Transverse colon (tissue), 4 donors: ENCODE results near the gene AGTR1. TPM values are rescaled to one million over a fixed set of nuclear protein-coding genes. Genes with fewer than 3 reads are reported as not detected.

Experiments used
- DNase-seq: peaks from one replicate; pipeline ENCODE4 v3.0.0-alpha.2; 2019
- H3K27ac ChIP-seq, 4 donors: fragments of 200-600 bp; sonication (generic); 2 replicates each; pipeline ENCODE4 v1.5.1; 2016 to 2018; ENCODE audit warnings: inconsistent platforms in 4 of 4
- H3K27me3 ChIP-seq: fragments of 200-600 bp; sonication (generic); 2 replicates; pipeline ENCODE4 v1.5.1; 2017; ENCODE audit warnings: inconsistent platforms
- H3K36me3 ChIP-seq, 4 donors: fragments of 200-600 bp; sonication (generic); 2 replicates each; pipeline ENCODE4 v1.5.1; 2017 to 2019; ENCODE audit warnings: inconsistent platforms in 4 of 4
- H3K4me1 ChIP-seq, 4 donors: fragments of 200-600 bp; sonication (generic); 2 replicates each; pipeline ENCODE4 v1.5.1; 2017 to 2020; ENCODE audit warnings: inconsistent platforms in 4 of 4
- H3K4me3 ChIP-seq, 4 donors: fragments of 200-600 bp; sonication (generic); 1 replicate in 1 of 4; 2 replicates in 3 of 4; pipeline versions ENCODE4 v1.5.1 to v1.6.1; 2017 to 2019; ENCODE audit warnings: inconsistent platforms in 4 of 4
- H3K9me3 ChIP-seq, 2 donors: fragments of 200-600 bp; sonication (generic); 2 replicates each; pipeline ENCODE4 v1.5.1; 2017 to 2019; ENCODE audit warnings: inconsistent platforms in 2 of 2
- EP300 ChIP-seq: sonication (generic); formaldehyde crosslinking; IDR thresholded peaks from one replicate; pipeline ENCODE4 v1.6.1; 2017; ENCODE audit warnings: antibody characterized with exemption, low read depth
- POLR2A ChIP-seq: fragments of 450-650 bp; IDR thresholded peaks from one replicate; pipeline ENCODE4 v1.6.1; 2016; ENCODE audit warnings: antibody characterized with exemption, mild to moderate bottlenecking, moderate library complexity
- POLR2AphosphoS5 ChIP-seq, 3 donors: sonication (generic); formaldehyde crosslinking; IDR thresholded peaks; one replicate each; pipeline ENCODE4 v1.6.1; 2016; ENCODE audit warnings: antibody characterized with exemption in 3 of 3
- WGBS, 2 donors: methylation state at CpG; one replicate each; pipeline ENCODE4 v1.1.5; 2018; ENCODE audit warnings: low coverage in 1 of 2; 5-methylcytosine and 5-hydroxymethylcytosine counted together
- in situ Hi-C, 4 donors: fragments of 200-750 bp; cut with MboI; loops; one replicate each; pipeline versions ENCODE4 v1.15.0 to v1.15.1; 2017; ENCODE audit warnings: low sequenced_read_pairs in 3 of 4, low pct_ligation_motif_present in 1 of 4, low pct_unique_long_range_greater_than_20kb in 1 of 4
- intact Hi-C: fragments of 100-400 bp; cut with DNase I; formaldehyde crosslinking; loops from one replicate; pipeline ENCODE4 v1.15.1; 2023; ENCODE audit warnings: low total_unique reads
- small RNA-seq, 4 donors: library from RNA; depleted of rRNA; stranded (forward); fragments of <200 nt; gene quantifications; one replicate each; pipeline ENCODE3, GENCODE V24; 2016
- total RNA-seq, 4 donors: library from RNA; depleted of rRNA; stranded (reverse); fragments of >200 nt; gene quantifications; one replicate each; pipeline ENCODE4 v1.1.0, GENCODE V29; 2016
- TF ChIP-seq, protein P1 (sequence below), 5 experiments: fragments of 200-600 bp in 3 of 5; fragments of 450-650 bp in 2 of 5; sonication (generic) in 3 of 5; IDR thresholded peaks; 1 replicate in 2 of 5; 2 replicates in 3 of 5; pipeline ENCODE4 v1.5.1; 2016 to 2017; ENCODE audit warnings: antibody characterized with exemption in 5 of 5, inconsistent platforms in 3 of 5, mild to moderate bottlenecking in 2 of 5, moderate library complexity in 1 of 5

AGTR1 gene
- total RNA-seq, 4 donors from 2014 or later: 1.8 to 10.2 (median 8.2) TPM

GRCh38 chr3:148790851-148791735, 93.4 kb downstream of the AGTR1 start:
- TF ChIP-seq EP300: no peak
- TF ChIP-seq POLR2A: no peak
- TF ChIP-seq, protein P1, sequence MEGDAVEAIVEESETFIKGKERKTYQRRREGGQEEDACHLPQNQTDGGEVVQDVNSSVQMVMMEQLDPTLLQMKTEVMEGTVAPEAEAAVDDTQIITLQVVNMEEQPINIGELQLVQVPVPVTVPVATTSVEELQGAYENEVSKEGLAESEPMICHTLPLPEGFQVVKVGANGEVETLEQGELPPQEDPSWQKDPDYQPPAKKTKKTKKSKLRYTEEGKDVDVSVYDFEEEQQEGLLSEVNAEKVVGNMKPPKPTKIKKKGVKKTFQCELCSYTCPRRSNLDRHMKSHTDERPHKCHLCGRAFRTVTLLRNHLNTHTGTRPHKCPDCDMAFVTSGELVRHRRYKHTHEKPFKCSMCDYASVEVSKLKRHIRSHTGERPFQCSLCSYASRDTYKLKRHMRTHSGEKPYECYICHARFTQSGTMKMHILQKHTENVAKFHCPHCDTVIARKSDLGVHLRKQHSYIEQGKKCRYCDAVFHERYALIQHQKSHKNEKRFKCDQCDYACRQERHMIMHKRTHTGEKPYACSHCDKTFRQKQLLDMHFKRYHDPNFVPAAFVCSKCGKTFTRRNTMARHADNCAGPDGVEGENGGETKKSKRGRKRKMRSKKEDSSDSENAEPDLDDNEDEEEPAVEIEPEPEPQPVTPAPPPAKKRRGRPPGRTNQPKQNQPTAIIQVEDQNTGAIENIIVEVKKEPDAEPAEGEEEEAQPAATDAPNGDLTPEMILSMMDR (IDR thresholded peaks at IDR 0.05): no peak
- no peak for TF ChIP-seq POLR2AphosphoS5 (IDR thresholded peaks at IDR 0.05)
- 70 to 72% methylated on average over 4 to 6 of the region's 6 CpGs for WGBS, 2 donors
- in situ Hi-C loops (no loop called here), intact Hi-C loops (no loop called here)
- no peaks in the 10 kb centered on the region for H3K36me3 ChIP-seq
- H3K4me3 ChIP-seq: no peak overlapping the region
- no peaks in the 10 kb centered on the region for H3K27me3 ChIP-seq
- H3K9me3 ChIP-seq: no peaks in the 10 kb centered on the region
- peaks cover 0 to 4% (median 0%) of the 10 kb centered on the region in 4 donors for H3K4me1 ChIP-seq
- DNase-seq: peak; percentile 11
- H3K27ac ChIP-seq: no peak overlapping the region

DNA sequence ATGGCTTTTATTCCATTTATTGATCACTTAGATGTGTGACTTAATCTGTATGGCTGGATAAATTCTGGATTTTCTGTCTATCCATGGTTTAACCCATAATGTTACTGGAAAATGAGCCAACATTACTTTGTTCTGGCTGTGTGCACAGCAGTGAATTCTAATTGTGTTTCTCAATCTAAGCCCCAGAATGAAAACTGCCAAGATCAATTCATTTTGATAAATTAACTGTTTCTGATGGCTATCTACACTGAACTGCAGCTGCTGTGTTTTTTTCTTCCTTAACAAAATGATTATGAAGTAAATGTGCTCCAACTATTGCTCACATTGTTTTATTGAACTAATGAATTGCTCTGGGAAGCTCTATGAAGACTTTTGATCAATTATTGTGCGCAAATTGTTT, 94.2 kb downstream of the AGTR1 start:
- Histone ChIP-seq H3K27ac (no peak overlapping the region), H3K9me3 (no peaks in the 10 kb centered on the region), H3K36me3 (no peaks in the 10 kb centered on the region), H3K4me3 (no peak overlapping the region), H3K27me3 (no peaks in the 10 kb centered on the region), H3K4me1 (peaks cover 0 to 4% (median 0%) of the 10 kb centered on the region in 4 donors)
- WGBS, 2 donors: 98 to 100% methylated on average over 1 of the region's 1 CpG
- in situ Hi-C loops (no loop called here), intact Hi-C loops (no loop called here)
- TF ChIP-seq POLR2AphosphoS5 (IDR thresholded peaks at IDR 0.05) (no peak), POLR2A (no peak), EP300 (no peak)
- TF ChIP-seq, protein P1 (IDR thresholded peaks at IDR 0.05): no peak
- no peak for DNase-seq

DNA sequence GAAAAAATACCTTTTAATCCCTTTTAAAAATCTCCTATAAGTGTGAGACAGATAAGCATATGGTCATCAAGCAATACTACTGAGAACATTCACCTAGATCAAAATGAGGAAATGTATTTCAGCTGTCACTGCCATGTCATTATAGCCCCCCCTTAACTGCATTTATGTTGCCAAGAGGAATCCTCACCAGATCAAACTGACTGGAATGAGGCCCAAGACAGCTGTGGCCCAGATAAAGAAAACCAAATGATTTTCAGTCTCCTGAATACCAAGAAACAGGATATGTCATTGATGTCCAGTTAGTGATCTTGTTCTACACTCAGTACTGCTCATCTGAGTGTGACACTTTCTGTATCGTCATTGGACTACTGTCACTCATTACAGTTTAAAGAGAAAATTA, 94.8 kb downstream of the AGTR1 start:
- H3K27me3 ChIP-seq: no peaks in the 10 kb centered on the region
- H3K4me3 ChIP-seq: no peak overlapping the region
- intact Hi-C loops: no loop called here
- peaks cover 0 to 4% (median 0%) of the 10 kb centered on the region in 4 donors for H3K4me1 ChIP-seq
- 83 to 86% methylated on average over 1 of the region's 1 CpG for WGBS, 2 donors
- no peak for TF ChIP-seq POLR2A
- TF ChIP-seq, protein P1 (IDR thresholded peaks at IDR 0.05): no peak
- TF ChIP-seq POLR2AphosphoS5 (IDR thresholded peaks at IDR 0.05): no peak
- no peak for TF ChIP-seq EP300
- H3K27ac ChIP-seq: no peak overlapping the region
- in situ Hi-C loops: no loop called here
- H3K36me3 ChIP-seq: no peaks in the 10 kb centered on the region
- no peaks in the 10 kb centered on the region for H3K9me3 ChIP-seq
- DNase-seq: no peak

Small RNA genes lying within 50 kb of the gene (small RNA-seq; reads per million reads assigned to genes)
- gene RPL38P1: 0 reads per million in 4 donors

Other genes with a start within 250 kb of the AGTR1 start
- gene CPB1, start 129.9 kb downstream of the AGTR1 start, total RNA-seq: under 1 TPM in 1 of 4 donors, not detected in 3; 0.41 TPM
- 1 to 10 TPM in 3 of 4 donors, under 1 TPM in 1; 0.80 to 5.6 (median 4.3) TPM for gene CPA3, start 167.4 kb downstream of the AGTR1 start, total RNA-seq